Measurements from ENCODE around the gene UBXN7. TPM values are rescaled to one million over a fixed set of nuclear protein-coding genes. Genes with fewer than 3 reads are reported as not detected.

UBXN7 gene
- total and polyA plus RNA-seq, 9 of the 15 experiments (the other 6 are each of a cell fraction or from before 2014, with no cell fraction given), result 3.5 to 44.6 (median 13.4) TPM

- CTCF ChIA-PET (ENCODE audit: low intra/inter-chr PET ratio), result no interaction called here
- H3K9me3 ChIP-seq (replicated peaks; ENCODE audit: control insufficient read depth, insufficient read depth, low read depth, low read length), result no peaks in the 10 kb centered on the region
- WGBS (ENCODE audit: insufficient coverage, low coverage, missing lambda C conversion rate), result 72% methylated on average over 3 of the region's 3 CpGs
- no peaks in the 10 kb centered on the region for H4K20me1 ChIP-seq (replicated peaks; ENCODE audit: control insufficient read depth, insufficient read depth, low read length)
- no peaks in the 10 kb centered on the region for H3K27me3 ChIP-seq (ENCODE audit: control insufficient read depth in 2 of 2, insufficient read depth in 2 of 2, low read length in 2 of 2)
- POLR2A ChIA-PET, result interaction anchor here (1.0 kb wide), 2 partner anchors 29 to 31 kb away, joined by 3 to 4 read pairs; no protein-coding TSS in a partner anchor
- no peak for DNase-seq (ENCODE audit: extremely low read depth in 1 of 4, low spot score in 3 of 4)
- no peak overlapping the region for H3K9ac ChIP-seq (ENCODE audit: insufficient read depth in 1 of 2, low read depth in 2 of 2, low read length in 2 of 2)
- no peak overlapping the region for H2AFZ ChIP-seq (ENCODE audit: low read depth, low read length)
- H3K4me3 ChIP-seq, result no peak overlapping the region
- H3K9me1 ChIP-seq (ENCODE audit: control insufficient read depth, insufficient read depth, low read length), result no peaks in the 10 kb centered on the region
- no TSS peak for BruUV-seq (replicated peaks)
- FAIRE-seq, result no peak
- intact Hi-C loops (cut with micrococcal nuclease) (no loop called here), in situ Hi-C loops (cut with MboI) (no loop called here)
- no peak overlapping the region for H3K4me2 ChIP-seq (ENCODE audit: insufficient read depth, low read length)
- no peaks in the 10 kb centered on the region for H3K79me2 ChIP-seq (ENCODE audit: control insufficient read depth, insufficient read depth, low read length)
- H3K4me1 ChIP-seq (replicated peaks in 1 of 2; ENCODE audit: control insufficient read depth in 2 of 2, insufficient read depth in 2 of 2, low read length in 2 of 2), result no peaks in the 10 kb centered on the region
- H3K27ac ChIP-seq (ENCODE audit: extremely low read depth, low read depth, low read length), result no peak overlapping the region
- no peak for ATAC-seq
- H3K36me3 ChIP-seq (ENCODE audit: control insufficient read depth, insufficient read depth, low read length), result peaks cover 12% of the 10 kb centered on the region; the same call in 1 of the 3 replicates
- TF ChIP-seq NR1H2 (CRISPR knock-in tag; IDR thresholded peaks at IDR 0.05), result no peak
- TF ChIP-seq KLF16 (IDR thresholded peaks at IDR 0.05), result no peak
- TF ChIP-seq, protein P1, sequence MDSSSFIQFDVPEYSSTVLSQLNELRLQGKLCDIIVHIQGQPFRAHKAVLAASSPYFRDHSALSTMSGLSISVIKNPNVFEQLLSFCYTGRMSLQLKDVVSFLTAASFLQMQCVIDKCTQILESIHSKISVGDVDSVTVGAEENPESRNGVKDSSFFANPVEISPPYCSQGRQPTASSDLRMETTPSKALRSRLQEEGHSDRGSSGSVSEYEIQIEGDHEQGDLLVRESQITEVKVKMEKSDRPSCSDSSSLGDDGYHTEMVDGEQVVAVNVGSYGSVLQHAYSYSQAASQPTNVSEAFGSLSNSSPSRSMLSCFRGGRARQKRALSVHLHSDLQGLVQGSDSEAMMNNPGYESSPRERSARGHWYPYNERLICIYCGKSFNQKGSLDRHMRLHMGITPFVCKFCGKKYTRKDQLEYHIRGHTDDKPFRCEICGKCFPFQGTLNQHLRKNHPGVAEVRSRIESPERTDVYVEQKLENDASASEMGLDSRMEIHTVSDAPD (CRISPR knock-in tag; IDR thresholded peaks at IDR 0.05), result no peak
- TF ChIP-seq ZNF75A (CRISPR knock-in tag; IDR thresholded peaks at IDR 0.05), result no peak
- no peak for TF ChIP-seq SRSF1 (IDR thresholded peaks at IDR 0.05; ENCODE audit: low read depth, low read length)
- TF ChIP-seq U2AF1 (optimal IDR thresholded peaks at IDR 0.05; ENCODE audit: low read depth, low read length), result no peak
- TF ChIP-seq, protein P2, sequence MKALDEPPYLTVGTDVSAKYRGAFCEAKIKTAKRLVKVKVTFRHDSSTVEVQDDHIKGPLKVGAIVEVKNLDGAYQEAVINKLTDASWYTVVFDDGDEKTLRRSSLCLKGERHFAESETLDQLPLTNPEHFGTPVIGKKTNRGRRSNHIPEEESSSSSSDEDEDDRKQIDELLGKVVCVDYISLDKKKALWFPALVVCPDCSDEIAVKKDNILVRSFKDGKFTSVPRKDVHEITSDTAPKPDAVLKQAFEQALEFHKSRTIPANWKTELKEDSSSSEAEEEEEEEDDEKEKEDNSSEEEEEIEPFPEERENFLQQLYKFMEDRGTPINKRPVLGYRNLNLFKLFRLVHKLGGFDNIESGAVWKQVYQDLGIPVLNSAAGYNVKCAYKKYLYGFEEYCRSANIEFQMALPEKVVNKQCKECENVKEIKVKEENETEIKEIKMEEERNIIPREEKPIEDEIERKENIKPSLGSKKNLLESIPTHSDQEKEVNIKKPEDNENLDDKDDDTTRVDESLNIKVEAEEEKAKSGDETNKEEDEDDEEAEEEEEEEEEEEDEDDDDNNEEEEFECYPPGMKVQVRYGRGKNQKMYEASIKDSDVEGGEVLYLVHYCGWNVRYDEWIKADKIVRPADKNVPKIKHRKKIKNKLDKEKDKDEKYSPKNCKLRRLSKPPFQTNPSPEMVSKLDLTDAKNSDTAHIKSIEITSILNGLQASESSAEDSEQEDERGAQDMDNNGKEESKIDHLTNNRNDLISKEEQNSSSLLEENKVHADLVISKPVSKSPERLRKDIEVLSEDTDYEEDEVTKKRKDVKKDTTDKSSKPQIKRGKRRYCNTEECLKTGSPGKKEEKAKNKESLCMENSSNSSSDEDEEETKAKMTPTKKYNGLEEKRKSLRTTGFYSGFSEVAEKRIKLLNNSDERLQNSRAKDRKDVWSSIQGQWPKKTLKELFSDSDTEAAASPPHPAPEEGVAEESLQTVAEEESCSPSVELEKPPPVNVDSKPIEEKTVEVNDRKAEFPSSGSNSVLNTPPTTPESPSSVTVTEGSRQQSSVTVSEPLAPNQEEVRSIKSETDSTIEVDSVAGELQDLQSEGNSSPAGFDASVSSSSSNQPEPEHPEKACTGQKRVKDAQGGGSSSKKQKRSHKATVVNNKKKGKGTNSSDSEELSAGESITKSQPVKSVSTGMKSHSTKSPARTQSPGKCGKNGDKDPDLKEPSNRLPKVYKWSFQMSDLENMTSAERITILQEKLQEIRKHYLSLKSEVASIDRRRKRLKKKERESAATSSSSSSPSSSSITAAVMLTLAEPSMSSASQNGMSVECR (CRISPR knock-in tag; IDR thresholded peaks at IDR 0.05), result no peak
- TF ChIP-seq, protein P3, sequence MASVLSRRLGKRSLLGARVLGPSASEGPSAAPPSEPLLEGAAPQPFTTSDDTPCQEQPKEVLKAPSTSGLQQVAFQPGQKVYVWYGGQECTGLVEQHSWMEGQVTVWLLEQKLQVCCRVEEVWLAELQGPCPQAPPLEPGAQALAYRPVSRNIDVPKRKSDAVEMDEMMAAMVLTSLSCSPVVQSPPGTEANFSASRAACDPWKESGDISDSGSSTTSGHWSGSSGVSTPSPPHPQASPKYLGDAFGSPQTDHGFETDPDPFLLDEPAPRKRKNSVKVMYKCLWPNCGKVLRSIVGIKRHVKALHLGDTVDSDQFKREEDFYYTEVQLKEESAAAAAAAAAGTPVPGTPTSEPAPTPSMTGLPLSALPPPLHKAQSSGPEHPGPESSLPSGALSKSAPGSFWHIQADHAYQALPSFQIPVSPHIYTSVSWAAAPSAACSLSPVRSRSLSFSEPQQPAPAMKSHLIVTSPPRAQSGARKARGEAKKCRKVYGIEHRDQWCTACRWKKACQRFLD (CRISPR knock-in tag; IDR thresholded peaks at IDR 0.05), result no peak
- TF ChIP-seq FOXP1 (CRISPR knock-in tag; IDR thresholded peaks at IDR 0.05), result no peak
- TF ChIP-seq NR2C2 (CRISPR knock-in tag; IDR thresholded peaks at IDR 0.05), result no peak
- no peak for TF ChIP-seq NR2C2 (tag; IDR thresholded peaks at IDR 0.05)
- no peak for TF ChIP-seq FOXM1 (IDR thresholded peaks at IDR 0.05; ENCODE audit: low read depth)
- TF ChIP-seq FOXM1 (CRISPR knock-in tag; IDR thresholded peaks at IDR 0.05; ENCODE audit: low read depth), result no peak
- TF ChIP-seq PHB (CRISPR knock-in tag; IDR thresholded peaks at IDR 0.05), result no peak
- no peak for TF ChIP-seq BACH1 (tag; IDR thresholded peaks at IDR 0.05)
Measured at GRCh38 chr3:196463804-196464203, 31.6 kb upstream of the UBXN7 start.

All from K562 (cell line).